Ascending aorta (tissue), 2 donors: ENCODE data around the gene GABBR2. TPM values are rescaled to one million over a fixed set of nuclear protein-coding genes. Genes with fewer than 3 reads are reported as not detected.

Experiments
- DNase-seq, 2 donors: peaks; one replicate each; pipeline ENCODE4 v3.0.0-alpha.2; 2019; ENCODE audit warnings: low spot score in 2 of 2
- H3K27ac ChIP-seq, 2 donors: fragments of 200-600 bp; sonication (generic); one replicate each; pipeline ENCODE4 v1.5.1; 2016 to 2017; ENCODE audit warnings: mild to moderate bottlenecking in 1 of 2
- H3K27me3 ChIP-seq: fragments of 200-600 bp; sonication (generic); one replicate; pipeline ENCODE4 v1.5.1; 2017
- H3K36me3 ChIP-seq, 2 donors: fragments of 200-600 bp; sonication (generic); one replicate each; pipeline ENCODE4 v1.5.1; 2016
- H3K4me1 ChIP-seq, 2 donors: fragments of 200-600 bp; sonication (generic); one replicate each; pipeline ENCODE4 v1.5.1; 2016 to 2017; ENCODE audit warnings: mild to moderate bottlenecking in 1 of 2
- H3K4me3 ChIP-seq, 2 donors: fragments of 200-600 bp; sonication (generic); one replicate each; pipeline ENCODE4 v1.5.1; 2016 to 2017; ENCODE audit warnings: mild to moderate bottlenecking in 1 of 2
- H3K9me3 ChIP-seq, 2 donors: fragments of 200-600 bp; sonication (generic); one replicate each; pipeline ENCODE4 v1.5.1; 2016
- CTCF ChIP-seq, 3 experiments: fragments of 200-600 bp in 2 of 3; fragments of 450-650 bp in 1 of 3; sonication (generic) in 2 of 3; IDR thresholded peaks; one replicate each; pipeline ENCODE4 v1.5.1; 2016 to 2019; ENCODE audit warnings: antibody characterized with exemption in 3 of 3, mild to moderate bottlenecking in 1 of 3, moderate library complexity in 1 of 3
- intact Hi-C: fragments of 100-400 bp; cut with DNase I; formaldehyde crosslinking; loops from one replicate; pipeline ENCODE4 v1.15.1; 2023
- total RNA-seq: library from RNA; depleted of rRNA; stranded (reverse); fragments of >200 nt; gene quantifications from one replicate; pipeline ENCODE4 v1.1.0, GENCODE V29; 2016

GABBR2 gene
- total RNA-seq, 1 donor from 2014 or later = not detected

- no peak overlapping the region for H3K27ac ChIP-seq
- H3K4me1 ChIP-seq = no peaks in the 10 kb centered on the region
- no peak overlapping the region for H3K4me3 ChIP-seq
- no peaks in the 10 kb centered on the region for H3K36me3 ChIP-seq
- no peaks in the 10 kb centered on the region for H3K9me3 ChIP-seq
- no peak for DNase-seq
- H3K27me3 ChIP-seq = no peaks in the 10 kb centered on the region
- intact Hi-C loops = no loop called here
- no peak for TF ChIP-seq CTCF (IDR thresholded peaks at IDR 0.05)
These were observed 278.0 kb downstream of the GABBR2 start for GRCh38 chr9:98430535-98431292.

- Histone ChIP-seq H3K27me3 (no peaks in the 10 kb centered on the region), H3K4me3 (no peak overlapping the region), H3K9me3 (no peaks in the 10 kb centered on the region), H3K36me3 (no peaks in the 10 kb centered on the region), H3K4me1 (no peaks in the 10 kb centered on the region), H3K27ac (no peak overlapping the region)
- intact Hi-C loops = no loop called here
- no peak for DNase-seq
- TF ChIP-seq CTCF (IDR thresholded peaks at IDR 0.05) = no peak
These were observed 279.1 kb downstream of the GABBR2 start for GRCh38 chr9:98429613-98430012.

GRCh38 chr9:98428454-98428853 lies 280.3 kb downstream of the GABBR2 start:
- TF ChIP-seq CTCF (IDR thresholded peaks at IDR 0.05) = no peak
- intact Hi-C loops = no loop called here

GRCh38 chr9:98427491-98427890 lies 281.2 kb downstream of the GABBR2 start:
- H3K27me3 ChIP-seq = no peaks in the 10 kb centered on the region
- H3K9me3 ChIP-seq = no peaks in the 10 kb centered on the region
- intact Hi-C loops = no loop called here
- no peak overlapping the region for H3K27ac ChIP-seq
- DNase-seq = no peak
- TF ChIP-seq CTCF (IDR thresholded peaks at IDR 0.05) = no peak
- no peaks in the 10 kb centered on the region for H3K4me1 ChIP-seq
- no peaks in the 10 kb centered on the region for H3K36me3 ChIP-seq
- H3K4me3 ChIP-seq = no peak overlapping the region

More at GRCh38 chr9:98428454-98428853, 280.3 kb downstream of the GABBR2 start:
- H3K36me3 ChIP-seq = no peaks in the 10 kb centered on the region
- no peaks in the 10 kb centered on the region for H3K4me1 ChIP-seq
- no peak for DNase-seq
- no peaks in the 10 kb centered on the region for H3K27me3 ChIP-seq
- no peaks in the 10 kb centered on the region for H3K9me3 ChIP-seq
- no peak overlapping the region for H3K4me3 ChIP-seq
- H3K27ac ChIP-seq = no peak overlapping the region

- no peak overlapping the region for H3K4me3 ChIP-seq
- no peak overlapping the region for H3K27ac ChIP-seq
- no peaks in the 10 kb centered on the region for H3K36me3 ChIP-seq
- no peak for TF ChIP-seq CTCF (IDR thresholded peaks at IDR 0.05)
- no peaks in the 10 kb centered on the region for H3K4me1 ChIP-seq
- DNase-seq = no peak
- H3K27me3 ChIP-seq = no peaks in the 10 kb centered on the region
- intact Hi-C loops = no loop called here
- no peaks in the 10 kb centered on the region for H3K9me3 ChIP-seq
These were observed 283.7 kb downstream of the GABBR2 start for GRCh38 chr9:98425079-98425478.

GRCh38 chr9:98419260-98419603 lies 289.5 kb downstream of the GABBR2 start:
- no peaks in the 10 kb centered on the region for H3K36me3 ChIP-seq
- H3K27ac ChIP-seq = no peak overlapping the region
- H3K4me3 ChIP-seq = no peak overlapping the region
- H3K9me3 ChIP-seq = no peaks in the 10 kb centered on the region
- H3K27me3 ChIP-seq = no peaks in the 10 kb centered on the region
- H3K4me1 ChIP-seq = no peaks in the 10 kb centered on the region
- DNase-seq = no peak
- intact Hi-C loops = no loop called here
- no peak for TF ChIP-seq CTCF (IDR thresholded peaks at IDR 0.05)
